HepG2 (cell line): ENCODE results near the gene RASA3.

Experiments used
- SP2 ChIP-seq: sonication (generic); formaldehyde crosslinking; IDR thresholded peaks from 2 replicates; pipeline ENCODE4 v1.5.1; 2020; ENCODE audit warnings: mild to moderate bottlenecking, missing genetic modification reagents
- ZNF562 ChIP-seq: sonication (generic); formaldehyde crosslinking; IDR thresholded peaks from 2 replicates; pipeline ENCODE4 v1.8.0; 2022; ENCODE audit warnings: missing genetic modification reagents, borderline replicate concordance

DNA sequence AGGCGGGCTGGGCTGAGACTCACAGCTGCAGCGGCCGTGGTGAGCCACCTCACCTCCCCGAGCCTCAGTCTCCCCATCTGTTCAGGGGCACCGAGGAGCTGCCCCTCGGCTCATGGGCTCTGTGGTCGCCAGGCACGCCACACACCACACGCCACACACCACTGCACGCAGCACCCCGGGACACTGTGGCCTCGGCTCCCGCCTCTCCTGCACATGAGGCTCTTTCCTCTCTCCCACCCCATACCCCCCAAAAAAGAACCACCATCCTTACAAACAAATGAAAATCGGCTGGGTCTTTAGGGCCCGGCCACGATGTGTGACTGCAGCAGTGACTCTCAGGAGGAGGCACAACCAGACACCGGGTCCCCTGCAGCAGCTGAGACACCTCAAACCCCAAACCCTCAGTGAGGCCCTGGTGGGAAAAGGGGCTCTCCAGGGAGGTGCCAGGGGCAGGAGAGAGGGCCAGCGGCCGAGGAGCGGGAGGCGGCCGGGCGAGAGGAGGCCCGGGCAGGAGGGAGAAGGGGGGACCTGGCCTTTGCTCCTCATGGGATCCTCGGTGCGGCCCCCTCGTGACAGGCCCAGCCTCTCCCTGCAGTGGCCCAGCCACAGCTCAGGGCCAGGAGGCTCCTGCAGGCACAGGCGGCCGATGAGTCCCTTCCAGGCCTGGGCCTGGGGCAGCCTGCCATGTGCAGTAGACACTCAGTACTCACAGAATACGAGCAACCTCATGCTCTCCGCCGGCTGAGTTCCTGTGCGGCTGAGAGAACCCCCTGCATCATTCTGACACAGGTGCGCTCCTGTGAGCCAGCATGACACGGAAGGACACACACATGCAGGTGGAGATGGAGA is 66.3 kb downstream of the RASA3 start:
- no peak for TF ChIP-seq SP2 (CRISPR knock-in tag)
- TF ChIP-seq ZNF562 (CRISPR knock-in tag) = no peak
